ENCODE measurements around the gene GNPTG.
A peak's percentile ranks its signal among the peaks of the same experiment; 100 is the strongest.
"Not testable (repeated sequence)": the region's sequence is repeated elsewhere in the genome, so short reads cannot be mapped to it uniquely, and the experiment has no call there.

GNPTG gene

DNA sequence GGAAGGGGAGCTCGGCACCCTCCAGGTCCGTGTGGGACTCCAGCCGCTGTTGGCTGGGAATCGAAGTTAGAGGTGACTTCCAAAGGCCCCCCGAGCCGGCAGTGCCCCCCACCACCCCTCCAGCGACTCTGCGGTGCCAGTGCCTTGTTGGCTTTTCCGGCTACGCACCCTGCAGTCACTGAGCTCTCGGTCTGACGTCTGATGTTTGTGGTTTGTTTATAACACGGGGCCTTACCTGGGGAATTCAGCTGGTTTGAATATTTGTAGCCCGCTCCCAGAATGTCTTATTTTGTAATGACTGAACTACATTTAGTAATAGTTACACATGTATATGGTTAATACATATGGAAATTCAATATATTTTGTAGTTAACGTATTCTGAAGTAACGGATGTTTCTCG lies 25.3 kb upstream of the GNPTG start:
- no peak for ATAC-seq (ENCODE audit: low read depth)
- TF ChIP-seq, protein P1, sequence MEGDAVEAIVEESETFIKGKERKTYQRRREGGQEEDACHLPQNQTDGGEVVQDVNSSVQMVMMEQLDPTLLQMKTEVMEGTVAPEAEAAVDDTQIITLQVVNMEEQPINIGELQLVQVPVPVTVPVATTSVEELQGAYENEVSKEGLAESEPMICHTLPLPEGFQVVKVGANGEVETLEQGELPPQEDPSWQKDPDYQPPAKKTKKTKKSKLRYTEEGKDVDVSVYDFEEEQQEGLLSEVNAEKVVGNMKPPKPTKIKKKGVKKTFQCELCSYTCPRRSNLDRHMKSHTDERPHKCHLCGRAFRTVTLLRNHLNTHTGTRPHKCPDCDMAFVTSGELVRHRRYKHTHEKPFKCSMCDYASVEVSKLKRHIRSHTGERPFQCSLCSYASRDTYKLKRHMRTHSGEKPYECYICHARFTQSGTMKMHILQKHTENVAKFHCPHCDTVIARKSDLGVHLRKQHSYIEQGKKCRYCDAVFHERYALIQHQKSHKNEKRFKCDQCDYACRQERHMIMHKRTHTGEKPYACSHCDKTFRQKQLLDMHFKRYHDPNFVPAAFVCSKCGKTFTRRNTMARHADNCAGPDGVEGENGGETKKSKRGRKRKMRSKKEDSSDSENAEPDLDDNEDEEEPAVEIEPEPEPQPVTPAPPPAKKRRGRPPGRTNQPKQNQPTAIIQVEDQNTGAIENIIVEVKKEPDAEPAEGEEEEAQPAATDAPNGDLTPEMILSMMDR (IDR thresholded peaks at IDR 0.05; ENCODE audit: poor library complexity, severe bottlenecking) = no peak
- H3K27me3 ChIP-seq (ENCODE audit: insufficient read depth, poor library complexity, severe bottlenecking) = peaks cover under 1% of the 10 kb centered on the region
- H3K4me1 ChIP-seq (ENCODE audit: insufficient read depth, poor library complexity, severe bottlenecking) = no peaks in the 10 kb centered on the region
- H3K4me3 ChIP-seq (ENCODE audit: severe bottlenecking) = no peak overlapping the region
- DNase-seq (ENCODE audit: low spot score) = no peak
- no peaks in the 10 kb centered on the region for H3K9me3 ChIP-seq (ENCODE audit: severe bottlenecking)
- H3K36me3 ChIP-seq (ENCODE audit: low read depth) = peaks cover 21% of the 10 kb centered on the region
- H3K27ac ChIP-seq (ENCODE audit: poor library complexity, severe bottlenecking) = no peak overlapping the region

DNA sequence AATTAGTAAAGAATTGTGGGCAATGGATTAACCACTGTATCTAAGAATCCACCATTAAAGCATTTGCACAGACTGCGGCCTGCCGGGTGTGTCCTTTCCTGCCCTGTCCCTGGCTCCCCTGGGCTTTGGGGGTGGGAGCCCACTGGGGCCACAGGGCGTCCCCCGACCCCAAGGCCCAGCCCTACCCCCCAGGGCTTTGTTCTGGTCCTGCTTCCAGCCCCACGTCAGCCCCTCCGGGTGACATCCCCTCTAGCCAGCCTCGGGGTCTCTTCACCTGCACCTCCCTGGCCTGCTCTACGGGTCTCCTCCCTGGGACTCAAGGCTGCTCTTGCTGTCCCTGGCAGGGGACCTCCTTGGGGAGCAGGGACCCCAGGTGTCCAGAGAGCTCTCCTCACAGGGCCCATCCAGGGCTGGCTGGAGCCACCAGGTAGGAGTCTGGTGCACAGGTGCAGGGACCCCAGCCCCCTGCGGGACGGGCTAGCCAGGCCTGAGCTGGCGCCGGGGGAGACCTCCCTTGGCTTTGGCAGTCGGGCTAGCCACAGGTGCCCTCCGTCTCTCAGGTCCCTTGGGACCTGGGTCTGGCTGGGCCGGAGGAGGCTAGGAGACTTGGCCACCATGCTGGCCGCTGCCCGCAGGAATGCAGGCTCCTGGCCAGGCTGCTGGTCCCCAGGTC lies 24.6 kb upstream of the GNPTG start:
- no peak overlapping the region for H3K27ac ChIP-seq (ENCODE audit: poor library complexity, severe bottlenecking)
- TF ChIP-seq, protein P1 (IDR thresholded peaks at IDR 0.05; ENCODE audit: poor library complexity, severe bottlenecking) = no peak
- H3K4me1 ChIP-seq (ENCODE audit: insufficient read depth, poor library complexity, severe bottlenecking) = peaks cover 6% of the 10 kb centered on the region
- no peak for DNase-seq (ENCODE audit: low spot score)
- peak; percentile 17; the same call in 2 of the 3 replicates for ATAC-seq (ENCODE audit: low read depth)
- H3K4me3 ChIP-seq (ENCODE audit: severe bottlenecking) = no peak overlapping the region
- H3K27me3 ChIP-seq (ENCODE audit: insufficient read depth, poor library complexity, severe bottlenecking) = peaks cover 7% of the 10 kb centered on the region
- peaks cover 21% of the 10 kb centered on the region for H3K36me3 ChIP-seq (ENCODE audit: low read depth)
- H3K9me3 ChIP-seq (ENCODE audit: severe bottlenecking) = no peaks in the 10 kb centered on the region

DNA sequence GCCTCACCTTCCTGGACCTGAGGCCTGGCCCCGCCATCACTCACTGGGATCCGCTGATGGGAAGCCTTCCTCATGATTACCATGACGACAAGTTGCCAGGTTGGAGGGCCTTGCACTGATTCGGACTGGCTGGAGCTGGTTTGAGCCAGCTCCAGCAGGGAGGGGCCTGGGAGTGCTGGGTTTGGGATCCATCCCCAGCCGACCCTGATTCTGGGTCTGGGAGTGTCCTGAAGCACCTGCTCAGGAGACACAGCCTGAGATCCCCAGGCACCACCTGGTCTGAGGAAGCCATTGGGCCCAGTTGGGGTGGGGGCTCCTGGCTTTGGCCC lies 24.1 kb upstream of the GNPTG start:
- no peak for ATAC-seq (ENCODE audit: low read depth)
- Histone ChIP-seq H3K27ac (ENCODE audit: poor library complexity, severe bottlenecking) (no peak overlapping the region), H3K4me3 (ENCODE audit: severe bottlenecking) (no peak overlapping the region), H3K27me3 (ENCODE audit: insufficient read depth, poor library complexity, severe bottlenecking) (peaks cover 12% of the 10 kb centered on the region), H3K9me3 (ENCODE audit: severe bottlenecking) (no peaks in the 10 kb centered on the region), H3K4me1 (ENCODE audit: insufficient read depth, poor library complexity, severe bottlenecking) (peaks cover 6% of the 10 kb centered on the region), H3K36me3 (ENCODE audit: low read depth) (peaks cover 17% of the 10 kb centered on the region)
- DNase-seq (ENCODE audit: low spot score) = no peak
- TF ChIP-seq, protein P1 (IDR thresholded peaks at IDR 0.05; ENCODE audit: poor library complexity, severe bottlenecking) = no peak

DNA sequence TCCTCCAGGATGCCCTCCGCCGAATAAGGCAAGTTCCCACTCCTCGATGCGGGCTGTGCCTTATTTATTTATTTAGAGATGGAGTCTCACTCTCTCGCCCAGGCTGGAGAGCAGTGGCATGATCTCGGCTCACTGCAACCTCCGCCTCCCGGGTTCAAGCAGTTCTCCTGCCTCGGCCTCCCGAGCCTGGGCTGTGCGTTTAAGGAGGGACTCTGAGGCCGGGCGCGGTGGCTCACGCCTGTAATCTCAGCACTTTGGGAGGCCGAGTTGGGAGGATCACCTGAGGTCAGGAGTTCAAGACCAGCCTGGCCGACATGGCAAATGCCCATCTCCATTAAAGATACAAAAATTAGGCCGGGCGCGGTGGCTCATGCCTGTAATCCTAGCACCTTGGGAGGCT lies 23.6 kb upstream of the GNPTG start:
- H3K4me3 ChIP-seq (ENCODE audit: severe bottlenecking); ATAC-seq (ENCODE audit: low read depth); DNase-seq (ENCODE audit: low spot score); H3K27ac ChIP-seq (ENCODE audit: poor library complexity, severe bottlenecking); H3K4me1 ChIP-seq (ENCODE audit: insufficient read depth, poor library complexity, severe bottlenecking); H3K9me3 ChIP-seq (ENCODE audit: severe bottlenecking): not testable (repeated sequence)
- Histone ChIP-seq H3K36me3 (ENCODE audit: low read depth) (peaks cover 15% of the 10 kb centered on the region), H3K27me3 (ENCODE audit: insufficient read depth, poor library complexity, severe bottlenecking) (peaks cover 18% of the 10 kb centered on the region)

DNA sequence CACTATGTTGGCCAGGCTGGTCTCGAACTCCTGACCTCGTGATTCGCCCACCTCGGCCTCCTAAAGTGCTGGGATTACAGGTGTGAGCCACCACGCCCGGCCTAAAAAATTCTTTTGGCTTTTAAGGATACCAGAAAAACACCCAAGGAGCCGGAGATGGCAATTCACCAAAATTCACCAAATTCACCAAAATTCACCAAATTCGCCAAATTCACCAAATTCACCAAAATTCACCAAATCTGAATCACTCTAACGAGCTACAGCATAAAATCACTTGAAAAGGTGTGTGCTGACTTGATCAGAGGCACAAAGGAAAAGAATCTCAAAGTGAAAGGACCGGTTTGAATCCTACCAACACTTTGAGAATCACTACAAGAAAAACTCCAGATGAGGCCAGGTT lies 22.8 kb upstream of the GNPTG start:
- not testable (repeated sequence) for H3K9me3 ChIP-seq (ENCODE audit: severe bottlenecking); ATAC-seq (ENCODE audit: low read depth); DNase-seq (ENCODE audit: low spot score); H3K4me3 ChIP-seq (ENCODE audit: severe bottlenecking); H3K4me1 ChIP-seq (ENCODE audit: insufficient read depth, poor library complexity, severe bottlenecking); H3K27ac ChIP-seq (ENCODE audit: poor library complexity, severe bottlenecking)
- H3K27me3 ChIP-seq (ENCODE audit: insufficient read depth, poor library complexity, severe bottlenecking) = peaks cover 24% of the 10 kb centered on the region
- peaks cover 10% of the 10 kb centered on the region for H3K36me3 ChIP-seq (ENCODE audit: low read depth)

DNA sequence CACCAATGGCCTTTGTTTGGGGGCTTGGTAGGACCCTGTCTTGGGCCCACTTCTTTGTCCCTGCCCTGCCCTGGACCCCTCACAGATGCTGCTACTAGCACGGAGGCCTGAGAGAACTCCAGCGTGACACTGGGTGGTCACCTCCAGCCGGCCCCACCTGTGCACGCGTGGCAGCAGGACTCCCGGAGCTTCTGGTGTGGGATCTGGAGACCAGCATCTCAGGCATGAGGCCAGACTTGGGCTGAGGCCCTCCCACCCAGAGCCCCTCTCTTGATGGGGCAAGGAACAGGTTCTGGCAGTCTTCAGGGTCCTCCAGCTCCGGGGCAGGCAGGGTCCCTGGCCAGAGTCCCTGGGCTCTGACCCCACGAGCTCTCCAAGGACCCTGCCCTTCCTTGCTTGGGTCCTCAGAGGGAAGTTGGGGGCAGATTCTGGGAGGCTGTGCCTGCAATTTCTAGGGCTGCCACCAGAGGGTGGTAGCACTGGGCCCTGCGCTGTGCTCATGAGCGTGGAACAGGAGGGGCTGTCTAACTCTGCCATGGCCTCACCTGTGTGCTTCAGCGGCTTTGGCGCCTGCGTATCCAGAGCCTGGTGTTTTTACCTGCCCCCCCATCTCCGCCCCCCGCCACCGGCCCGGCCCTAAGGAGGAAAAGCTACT lies 21.3 kb upstream of the GNPTG start:
- H3K36me3 ChIP-seq (ENCODE audit: low read depth) = peaks cover under 1% of the 10 kb centered on the region; the same call in 1 of the 2 replicates
- DNase-seq (ENCODE audit: low spot score) = no peak
- ATAC-seq (ENCODE audit: low read depth) = no peak
- no peak overlapping the region for H3K27ac ChIP-seq (ENCODE audit: poor library complexity, severe bottlenecking)
- no peaks in the 10 kb centered on the region for H3K9me3 ChIP-seq (ENCODE audit: severe bottlenecking)
- peaks cover 6% of the 10 kb centered on the region for H3K4me1 ChIP-seq (ENCODE audit: insufficient read depth, poor library complexity, severe bottlenecking)
- H3K27me3 ChIP-seq (ENCODE audit: insufficient read depth, poor library complexity, severe bottlenecking) = peaks cover 38% of the 10 kb centered on the region
- no peak overlapping the region for H3K4me3 ChIP-seq (ENCODE audit: severe bottlenecking)
- TF ChIP-seq, protein P1 (IDR thresholded peaks at IDR 0.05; ENCODE audit: poor library complexity, severe bottlenecking) = peak; percentile 30

Measured in RWPE2 (cell line).